Measurements from ENCODE around the gene MAB21L1. TPM values are rescaled to one million over a fixed set of nuclear protein-coding genes. Genes with fewer than 3 reads are reported as not detected.

The MAB21L1 gene
- 0.35 TPM for total RNA-seq
- long read RNA-seq, partial matches to known transcripts = 0 of 1 reads
- long read RNA-seq, other reads (novel, unspliced or antisense) = 0 of 1 reads

- peak; percentile 56 for DNase-seq (ENCODE audit: missing footprints)
- ATAC-seq = peak; percentile 34
- intact Hi-C loops (cut with DNase I) = loop anchor here (10.0 kb wide), 2 partner anchors 131 to 249 kb away; no protein-coding TSS in a partner anchor
Measured at GRCh38 chr13:35475960-35476943, at the start of gene MAB21L1. Gene MAB21L1, minus strand, starts transcription at chr13:35476689. Its CDS starts 551 bp downstream, at chr13:35476138.

DNA sequence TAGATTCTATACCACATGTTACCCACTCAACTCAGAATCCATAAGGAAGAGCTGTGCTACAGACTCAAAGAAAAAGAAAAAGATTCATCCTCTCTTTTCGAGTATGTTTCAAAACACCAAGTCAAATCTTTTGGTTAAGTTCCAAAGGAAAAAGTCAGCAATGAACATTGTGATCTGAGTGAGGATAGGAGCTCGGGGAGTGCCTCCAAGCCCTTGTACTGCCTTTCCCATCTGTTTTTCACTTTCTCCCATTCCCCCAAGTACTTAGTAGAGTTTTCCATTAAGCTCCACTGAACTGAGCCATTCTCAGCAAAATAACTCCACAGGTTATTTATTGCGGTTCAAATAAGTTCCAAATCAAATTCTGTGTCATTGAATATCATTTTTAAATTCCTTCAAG, 47.7 kb upstream of the MAB21L1 start:
- ATAC-seq = peak; percentile 83
- intact Hi-C loops (cut with DNase I) = no loop called here

DNA sequence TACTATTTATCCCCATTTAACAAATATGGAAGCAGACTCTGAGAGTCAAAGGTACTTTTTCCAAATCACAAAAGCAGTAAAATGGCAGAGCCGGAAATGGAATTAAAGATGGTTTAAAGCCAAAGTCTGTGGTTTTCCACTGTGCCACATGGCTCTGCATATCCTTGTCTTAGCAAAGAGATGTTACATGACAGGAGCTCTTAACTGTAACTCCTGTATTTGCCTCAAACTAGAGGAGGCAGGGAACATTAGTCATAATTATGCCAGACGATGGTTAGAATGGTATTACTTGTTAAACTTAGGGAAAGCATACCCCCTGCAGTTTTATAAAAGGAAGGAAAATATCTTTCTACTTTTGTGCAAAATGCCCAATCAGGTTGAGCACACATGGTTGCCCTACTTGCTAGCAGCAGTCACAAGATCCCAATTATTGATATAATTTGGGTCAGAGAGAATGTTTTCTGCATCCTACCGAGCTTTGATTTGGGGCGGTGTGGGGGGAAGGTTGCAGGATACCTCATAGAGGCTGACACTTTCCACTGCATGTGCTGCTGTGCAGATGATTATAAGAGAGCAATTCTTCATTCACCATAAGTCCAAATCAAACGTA, 42.0 kb upstream of the MAB21L1 start:
- ATAC-seq (no peak), DNase-seq (ENCODE audit: missing footprints) (no peak)
- intact Hi-C loops (cut with DNase I) = no loop called here

More for the DNA sequence above, 47.7 kb upstream of the MAB21L1 start:
- DNase-seq (ENCODE audit: missing footprints) = no peak

DNA sequence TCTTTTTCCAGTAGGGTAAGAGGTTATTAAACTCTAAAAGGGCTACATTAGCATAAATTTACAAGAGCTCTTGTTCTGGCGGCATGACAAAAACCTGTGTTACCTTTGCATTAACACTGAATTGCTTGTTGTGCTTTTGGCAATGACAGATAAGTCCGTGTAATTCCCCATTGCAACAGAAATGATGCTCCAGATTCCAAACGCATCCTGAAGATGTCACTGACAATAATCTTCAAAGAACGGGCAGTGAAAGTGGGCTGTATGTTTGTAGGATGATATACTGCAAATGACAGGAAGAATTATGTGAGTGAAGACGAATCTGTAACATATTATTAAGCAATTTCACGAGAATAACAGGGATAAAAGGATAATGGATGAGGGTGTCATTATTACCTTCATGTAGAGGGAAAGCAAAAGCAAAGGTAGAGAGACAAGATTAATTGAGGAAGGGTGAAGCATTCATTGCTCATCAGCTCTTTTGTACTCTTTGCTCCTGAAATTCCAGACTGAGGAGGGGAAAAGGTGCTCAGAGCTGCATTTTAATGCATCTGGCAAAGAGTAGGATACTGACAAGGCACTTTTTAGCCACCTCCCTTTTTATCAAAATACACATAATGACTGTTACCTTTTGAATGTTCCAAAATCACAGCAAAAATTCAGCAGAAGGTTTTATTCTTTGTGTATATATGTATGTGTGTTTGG, 38.5 kb upstream of the MAB21L1 start:
- ATAC-seq (no peak), DNase-seq (ENCODE audit: missing footprints) (no peak)
- intact Hi-C loops (cut with DNase I) = no loop called here

DNA sequence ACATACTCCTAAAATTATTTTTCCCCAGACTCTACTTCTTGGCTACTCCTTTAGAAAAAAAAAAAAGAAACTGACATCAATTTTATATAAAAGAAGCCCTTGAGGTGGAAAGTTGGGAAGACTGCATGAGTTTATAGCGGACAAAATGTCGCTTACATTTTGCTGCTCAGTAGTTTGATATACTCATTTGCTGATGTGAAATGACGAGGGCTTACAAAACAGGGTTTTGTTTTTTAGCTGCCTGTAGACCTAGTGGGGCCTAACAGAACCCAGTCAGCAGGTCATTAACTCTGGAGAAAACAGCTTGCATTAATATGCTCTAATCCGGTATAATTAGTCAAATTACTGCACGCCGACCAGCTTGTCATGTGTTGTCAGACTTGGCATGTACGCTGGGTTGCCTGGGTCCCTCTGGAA, 37.6 kb upstream of the MAB21L1 start:
- intact Hi-C loops (cut with DNase I) = no loop called here
- ATAC-seq (no peak), DNase-seq (ENCODE audit: missing footprints) (no peak)

GRCh38 chr13:35512271-35512920, 35.9 kb upstream of the MAB21L1 start:
- intact Hi-C loops (cut with DNase I) = no loop called here
- ATAC-seq (peak; percentile 77), DNase-seq (ENCODE audit: missing footprints) (no peak)

GRCh38 chr13:35502456-35502855, 26.0 kb upstream of the MAB21L1 start:
- ATAC-seq (no peak), DNase-seq (ENCODE audit: missing footprints) (no peak)
- intact Hi-C loops (cut with DNase I) = no loop called here

GRCh38 chr13:35501661-35502235, 25.3 kb upstream of the MAB21L1 start:
- no peak for ATAC-seq
- intact Hi-C loops (cut with DNase I) = no loop called here
- no peak for DNase-seq (ENCODE audit: missing footprints)

GRCh38 chr13:35500144-35500543, 23.7 kb upstream of the MAB21L1 start:
- intact Hi-C loops (cut with DNase I) = no loop called here
- ATAC-seq = no peak

GRCh38 chr13:35499676-35500075, 23.2 kb upstream of the MAB21L1 start:
- ATAC-seq (no peak), DNase-seq (ENCODE audit: missing footprints) (no peak)
- intact Hi-C loops (cut with DNase I) = no loop called here

More at GRCh38 chr13:35500144-35500543, 23.7 kb upstream of the MAB21L1 start:
- no peak for DNase-seq (ENCODE audit: missing footprints)

GRCh38 chr13:35499196-35499662, 22.7 kb upstream of the MAB21L1 start:
- intact Hi-C loops (cut with DNase I) = no loop called here
- DNase-seq (ENCODE audit: missing footprints) = no peak
- ATAC-seq = peak; percentile 95

- DNase-seq (ENCODE audit: missing footprints) (no peak), ATAC-seq (no peak)
- intact Hi-C loops (cut with DNase I) = no loop called here
Measured at GRCh38 chr13:35498231-35498630, 21.7 kb upstream of the MAB21L1 start.

DNA sequence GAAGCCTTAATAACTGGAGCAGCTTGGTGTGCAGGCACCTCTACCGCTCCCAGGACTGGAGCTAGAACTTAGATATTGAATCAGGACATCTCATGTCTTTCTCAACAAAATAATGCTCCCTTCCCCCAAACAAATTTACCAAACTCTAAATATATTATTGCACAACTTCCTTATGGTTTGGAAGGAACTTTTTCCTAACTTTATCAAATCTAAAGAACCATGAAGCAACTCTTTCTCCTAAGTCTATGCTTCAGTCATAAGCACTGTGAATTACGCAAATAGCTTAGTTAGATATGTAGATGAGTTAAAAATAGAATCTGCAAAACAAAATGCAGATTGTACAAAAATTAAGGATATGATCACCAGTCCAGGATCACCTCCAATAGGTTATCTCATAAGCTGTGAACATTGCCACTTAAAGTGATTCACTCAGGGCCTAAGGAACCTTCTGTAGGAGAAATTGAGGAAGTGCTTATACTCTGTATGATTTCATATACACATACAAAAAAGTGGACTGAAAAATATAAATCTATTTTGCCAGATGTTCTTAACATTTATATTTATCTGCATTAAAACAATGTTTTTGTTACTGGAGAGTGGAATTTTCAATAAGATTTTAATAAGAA, 20.4 kb upstream of the MAB21L1 start:
- DNase-seq (ENCODE audit: missing footprints) = no peak
- no peak for ATAC-seq
- intact Hi-C loops (cut with DNase I) = no loop called here

- intact Hi-C loops (cut with DNase I) = no loop called here
- DNase-seq (ENCODE audit: missing footprints) (no peak), ATAC-seq (no peak)
Measured at GRCh38 chr13:35496006-35496405, 19.5 kb upstream of the MAB21L1 start.

- ATAC-seq (no peak), DNase-seq (ENCODE audit: missing footprints) (no peak)
- intact Hi-C loops (cut with DNase I) = no loop called here
Measured at GRCh38 chr13:35489050-35489449, 12.6 kb upstream of the MAB21L1 start.

GRCh38 chr13:35485424-35485823, 8.9 kb upstream of the MAB21L1 start:
- no peak for ATAC-seq
- intact Hi-C loops (cut with DNase I) = no loop called here
- DNase-seq (ENCODE audit: missing footprints) = no peak

DNA sequence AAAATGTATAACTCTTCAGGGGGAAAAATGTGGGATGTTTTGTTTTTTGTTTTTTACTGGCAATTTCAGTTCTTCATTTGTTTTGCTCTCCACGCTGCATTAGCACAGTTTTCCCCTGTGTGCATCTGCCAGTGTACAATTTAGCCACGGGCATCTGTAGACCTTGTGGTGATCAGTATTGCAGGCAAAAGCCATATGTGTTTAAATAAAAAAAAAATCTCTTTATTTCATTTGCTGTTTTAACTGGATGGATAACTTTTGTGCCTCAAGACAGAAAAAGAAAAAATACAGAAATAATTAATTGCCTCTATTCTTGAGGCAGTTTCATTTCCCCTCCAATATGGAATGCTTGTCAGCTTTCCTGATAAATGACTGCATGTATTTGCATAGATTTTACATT, 7.9 kb upstream of the MAB21L1 start:
- DNase-seq (ENCODE audit: missing footprints) = no peak
- no peak for ATAC-seq
- intact Hi-C loops (cut with DNase I) = no loop called here

DNA sequence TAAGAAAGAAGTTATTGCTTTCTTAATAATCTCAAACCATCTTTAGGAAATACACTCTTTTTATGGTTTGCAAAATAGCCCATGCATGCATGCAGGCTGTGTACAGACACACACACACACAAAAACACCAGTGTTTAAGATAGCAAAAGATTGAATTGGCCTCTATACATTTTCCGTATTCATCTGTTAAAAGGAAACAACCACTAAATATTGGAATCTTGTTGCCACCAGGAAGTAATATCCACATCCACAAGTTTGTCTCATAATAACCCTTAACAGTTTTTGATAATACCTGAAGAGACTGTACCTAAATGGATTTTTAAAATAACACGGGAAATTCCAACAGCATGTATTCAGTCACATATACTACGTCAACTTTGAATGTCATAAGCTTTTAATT, 7.3 kb upstream of the MAB21L1 start:
- intact Hi-C loops (cut with DNase I) = no loop called here
- DNase-seq (ENCODE audit: missing footprints) (no peak), ATAC-seq (no peak)

Measured in Right ventricle myocardium inferior (tissue), 1 donor.